RKO (cell line): ENCODE measurements around the gene FXYD1.
A peak's percentile ranks its signal among the peaks of the same experiment; 100 is the strongest.
"Not testable (repeated sequence)": the region's sequence is repeated elsewhere in the genome, so short reads cannot be mapped to it uniquely, and the experiment has no call there.

Source experiments
- DNase-seq: peaks from one replicate; pipeline ENCODE4 v3.0.0-alpha.2; 2016; ENCODE audit warnings: low spot score

FXYD1 gene

DNA sequence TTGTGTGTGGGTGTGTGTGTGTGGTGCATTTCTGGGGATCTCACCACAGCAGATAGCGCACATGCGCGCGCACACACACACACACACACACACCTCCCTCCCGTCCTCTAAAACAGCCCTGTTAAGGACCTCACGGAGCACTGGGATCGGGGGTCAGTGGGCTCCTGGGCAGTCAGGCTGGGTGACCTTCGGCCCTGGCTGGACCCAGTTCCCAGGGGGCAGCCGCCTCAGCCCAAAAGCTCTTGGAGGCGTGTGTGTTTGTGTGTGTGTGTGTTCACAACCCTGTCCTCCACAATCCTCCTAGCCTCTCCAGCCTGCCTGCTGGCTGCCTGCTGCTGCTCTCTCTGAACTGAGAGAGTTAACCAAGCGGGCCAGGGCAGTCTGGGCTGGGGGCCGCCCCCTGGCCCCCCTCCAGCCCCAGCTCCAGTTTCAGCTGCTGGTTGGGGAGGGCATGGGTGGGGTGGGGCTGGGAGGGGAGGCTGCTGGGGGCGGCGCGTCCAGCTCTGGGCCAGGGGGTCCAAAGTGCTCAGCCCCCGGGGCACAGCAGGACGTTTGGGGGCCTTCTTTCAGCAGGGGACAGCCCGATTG, at the start of gene FXYD1:
FXYD1 (plus strand) TSS at position 520 of the 588 bp plus-strand sequence. CDS start 1,256 bp downstream, outside the sequence.
- no peak for DNase-seq

DNA sequence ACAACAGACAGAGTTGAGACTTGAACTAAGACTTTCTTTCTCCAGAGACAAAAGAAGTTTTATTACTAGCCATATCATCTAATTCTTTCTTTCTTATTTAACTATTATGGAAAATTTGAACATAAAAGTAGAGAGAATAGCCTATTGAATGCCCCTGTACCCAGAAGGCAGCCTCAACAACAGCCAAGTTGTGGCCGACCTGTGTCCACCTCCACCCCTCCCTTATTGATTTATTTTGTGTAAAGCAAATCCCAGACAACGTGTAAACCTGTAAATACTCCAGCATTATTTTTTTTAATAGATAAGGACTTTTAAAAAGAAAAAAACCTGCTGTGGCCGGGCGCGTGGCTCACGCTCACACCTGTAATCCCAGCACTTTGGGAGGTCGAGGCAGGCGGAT, 49.1 kb upstream of the FXYD1 start:
- DNase-seq = no peak

DNA sequence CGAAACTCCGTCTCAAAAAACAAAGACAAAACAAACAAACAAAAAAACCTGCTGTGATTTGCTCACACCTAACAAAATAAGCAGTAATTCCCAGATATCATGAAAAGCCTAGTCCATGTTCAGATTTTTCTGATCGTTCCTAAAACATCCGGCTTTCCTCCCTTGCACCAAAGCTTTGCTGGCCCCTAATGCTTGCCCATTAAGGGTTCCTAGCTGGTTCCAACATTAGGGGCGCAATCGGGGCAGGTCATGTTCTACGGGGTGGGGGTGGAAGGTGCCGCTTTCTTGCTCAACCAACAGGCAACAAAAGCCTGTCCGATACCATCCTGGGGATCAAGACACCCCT, 48.5 kb upstream of the FXYD1 start:
- DNase-seq = no peak

DNA sequence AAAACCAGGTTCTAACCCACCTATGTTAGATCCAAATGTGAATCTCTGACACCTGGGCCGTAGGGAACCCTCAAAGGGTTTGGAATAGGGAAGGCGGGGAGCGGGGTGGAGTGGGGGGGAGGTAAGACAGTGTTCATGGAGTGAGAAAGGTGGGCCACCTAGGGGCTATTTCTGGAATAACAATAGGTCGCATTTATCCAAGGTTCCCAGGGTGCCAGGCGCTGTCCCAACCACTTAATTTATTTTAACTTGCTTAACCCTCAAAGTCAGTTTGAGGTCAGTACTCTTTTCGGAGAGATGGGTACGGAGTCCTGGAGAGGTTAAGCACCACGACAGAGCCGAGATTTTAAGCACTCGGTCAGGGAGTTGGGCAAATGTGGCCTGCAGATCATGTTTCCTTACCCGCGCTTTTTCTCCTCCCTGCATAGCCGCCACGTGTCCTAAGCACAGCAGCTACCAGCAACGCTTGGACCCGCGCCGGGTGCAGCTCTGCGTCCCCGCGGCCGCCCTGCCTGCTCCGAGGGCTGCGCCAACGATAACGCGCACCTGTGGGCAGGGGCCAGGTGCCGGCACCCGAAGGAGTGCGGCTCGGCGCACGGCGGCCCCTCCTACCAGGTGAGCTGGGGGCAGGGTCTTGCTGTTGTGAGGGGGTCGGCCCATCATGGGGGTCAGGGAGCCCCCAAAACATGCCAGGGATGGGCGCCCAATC, 48.0 kb upstream of the FXYD1 start:
- peak; percentile 66 for DNase-seq

DNA sequence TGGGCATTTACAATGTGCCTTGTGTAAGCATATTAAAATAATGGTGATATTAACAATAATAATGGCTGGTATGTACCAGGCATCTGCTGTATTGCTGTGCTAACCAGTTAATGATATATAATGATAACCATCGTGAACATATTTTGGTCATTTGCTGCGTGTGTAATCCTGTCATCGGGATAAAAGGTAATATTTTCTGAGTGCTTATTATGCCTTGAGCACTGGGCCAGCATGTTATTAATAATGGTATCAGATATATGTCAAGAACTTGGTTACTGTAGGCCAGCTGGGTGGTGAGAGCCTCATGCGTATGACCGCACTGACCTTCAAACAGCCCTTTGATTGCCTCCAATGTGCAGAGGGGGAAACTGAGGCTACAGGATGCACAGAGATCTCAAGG, 45.2 kb upstream of the FXYD1 start:
- no peak for DNase-seq

DNA sequence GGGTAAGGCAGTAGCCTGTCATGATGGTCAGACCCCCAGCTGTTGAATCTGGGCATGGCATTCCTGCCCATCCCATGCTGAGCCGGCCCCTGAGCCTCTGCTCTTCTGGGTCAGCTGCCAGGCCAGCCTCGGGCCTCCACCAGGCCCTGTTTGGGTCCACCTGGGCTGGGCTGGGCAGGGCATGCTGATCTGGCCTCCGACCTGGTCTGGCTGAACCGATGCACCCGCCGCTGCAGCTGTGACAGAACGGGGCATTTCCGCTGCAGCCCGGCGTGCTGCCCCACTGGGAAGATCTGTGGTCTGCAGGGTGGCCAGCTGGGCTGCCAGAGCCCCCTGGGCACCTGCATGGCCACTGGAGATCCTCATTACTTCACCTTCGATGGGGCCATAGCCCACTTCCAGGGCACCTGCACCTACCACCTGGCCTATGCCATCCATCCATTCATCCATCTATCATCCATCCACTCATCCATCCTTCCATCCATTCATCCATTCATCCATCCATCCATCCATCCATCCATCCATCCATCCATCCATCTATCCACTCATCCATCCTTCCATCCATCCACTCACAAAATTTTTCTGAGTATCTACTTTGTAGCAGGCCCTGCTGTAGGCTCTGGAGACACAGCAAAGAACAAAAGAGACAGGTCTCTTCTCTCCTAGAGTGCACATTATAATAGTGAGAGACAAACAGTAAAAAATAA, 44.5 kb upstream of the FXYD1 start:
- no peak for DNase-seq

DNA sequence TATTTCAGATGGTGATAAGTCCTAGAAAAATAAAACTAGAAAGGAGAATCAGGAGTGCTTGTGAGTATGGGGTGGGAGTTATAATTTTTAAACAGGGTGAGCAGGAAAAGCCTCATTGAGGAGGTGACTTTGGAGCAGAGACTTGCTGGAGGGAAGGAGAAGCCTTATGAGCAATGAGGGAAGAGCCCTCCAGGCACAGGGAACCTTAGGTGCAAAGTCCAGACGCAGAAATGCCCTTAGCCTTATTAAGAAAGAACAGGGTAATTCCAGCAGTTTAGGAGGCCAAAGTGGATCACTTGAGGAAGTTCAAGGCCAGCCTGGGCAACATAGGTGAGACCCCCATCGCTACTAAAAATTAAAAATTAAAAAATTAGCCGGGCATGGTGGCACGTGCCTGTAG, 44.0 kb upstream of the FXYD1 start:
- DNase-seq = no peak

DNA sequence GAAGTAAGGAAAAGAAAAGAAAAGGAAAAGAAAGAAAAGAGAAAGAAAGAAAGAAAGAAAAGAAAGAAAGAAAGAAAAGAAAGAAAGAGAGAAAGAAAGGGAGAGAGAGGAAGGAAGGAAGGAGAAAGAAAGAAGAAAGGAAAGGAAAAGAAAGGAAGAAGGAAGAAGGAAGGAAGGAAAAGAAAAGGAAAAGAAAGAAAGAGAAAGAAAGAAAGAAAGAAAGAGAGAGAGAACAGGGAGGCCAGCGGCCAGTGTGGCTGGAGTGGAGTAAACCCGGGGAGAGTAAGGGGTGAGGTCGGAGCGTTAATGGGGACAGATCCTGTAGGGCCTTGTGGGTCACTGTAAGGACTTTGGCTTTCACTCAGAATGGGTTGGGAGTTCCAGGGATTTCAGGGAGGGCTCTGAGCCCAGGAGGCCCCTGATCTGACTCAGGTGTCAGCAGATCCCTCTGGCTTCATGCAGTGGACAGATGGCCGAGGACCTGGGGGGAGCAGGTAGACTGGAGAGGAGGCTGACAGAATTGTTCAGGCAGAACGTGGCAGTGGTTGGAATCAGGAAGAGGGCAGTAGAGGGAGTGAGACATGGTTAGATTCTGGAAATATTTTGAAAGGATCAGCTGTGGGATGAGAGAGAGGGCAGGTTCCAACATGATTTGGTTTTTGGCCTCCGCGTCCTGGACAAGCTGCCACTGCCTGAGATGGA, 42.8 kb upstream of the FXYD1 start:
- DNase-seq = no peak

DNA sequence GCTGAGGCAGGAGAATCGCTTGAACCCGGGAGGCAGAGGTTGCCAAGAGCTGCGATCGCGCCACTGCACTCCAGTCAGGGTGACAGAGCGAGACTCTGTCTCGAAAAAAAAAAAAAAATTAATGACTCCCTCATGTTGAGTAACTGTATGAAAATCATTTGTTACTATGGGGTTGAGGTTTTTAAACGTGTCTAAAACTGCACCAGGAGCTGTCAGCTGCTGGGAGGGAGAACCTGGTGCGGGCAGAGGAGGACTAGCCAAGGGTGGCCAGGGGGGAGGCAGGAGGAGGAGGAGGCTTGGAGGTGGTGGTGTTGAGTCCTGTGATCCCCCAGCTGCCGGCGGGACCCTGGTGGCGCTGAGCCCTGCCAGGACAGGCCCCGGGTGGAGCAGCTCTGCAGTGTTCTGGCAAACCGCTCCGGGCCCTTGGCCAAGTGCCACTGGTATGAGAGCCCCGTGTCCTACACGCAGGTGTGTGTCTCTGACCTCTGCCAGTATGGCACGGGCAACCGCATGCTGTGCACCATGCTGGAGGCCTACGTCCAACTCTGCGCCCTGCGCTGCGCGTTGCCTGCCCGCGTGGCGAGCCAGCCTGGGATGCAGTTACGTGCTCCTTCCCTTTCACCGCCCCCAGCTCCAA, 40.1 kb upstream of the FXYD1 start:
- no peak for DNase-seq

DNA sequence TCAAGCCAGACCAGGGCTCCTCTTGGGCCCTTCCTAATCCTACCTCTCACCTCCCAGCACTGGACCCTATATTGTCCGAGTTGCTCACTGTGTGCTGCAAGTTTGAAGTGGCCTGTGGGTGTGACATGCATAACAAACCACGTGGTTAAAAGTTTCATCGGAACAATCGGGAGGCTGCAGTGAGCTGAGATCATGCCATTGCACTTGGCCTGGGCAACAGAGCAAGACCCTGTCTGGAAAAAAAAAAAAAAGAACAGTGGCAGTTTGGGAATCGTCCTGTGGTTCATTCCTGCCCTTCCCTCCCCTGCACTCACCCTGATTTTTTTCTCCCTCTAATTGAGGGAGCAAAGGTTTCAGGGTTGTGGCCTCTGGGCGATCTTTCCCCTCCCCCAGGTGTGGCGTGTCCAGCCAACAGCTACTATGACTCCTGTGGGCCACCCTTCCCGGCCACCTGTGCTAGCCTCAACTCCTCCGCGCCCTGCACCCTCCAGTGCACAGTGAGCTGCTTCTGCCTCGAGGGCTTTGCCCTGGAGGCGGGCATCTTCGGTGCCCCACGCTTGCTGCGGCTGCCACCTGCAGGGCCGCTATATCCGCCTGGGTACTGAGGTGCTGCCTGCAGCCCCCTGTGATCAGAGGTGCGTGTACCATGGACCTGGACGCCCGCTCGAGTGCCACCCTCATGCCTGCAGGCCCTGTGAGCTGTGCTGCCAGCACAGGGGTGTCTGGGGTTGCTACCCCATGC, 39.3 kb upstream of the FXYD1 start:
- no peak for DNase-seq

DNA sequence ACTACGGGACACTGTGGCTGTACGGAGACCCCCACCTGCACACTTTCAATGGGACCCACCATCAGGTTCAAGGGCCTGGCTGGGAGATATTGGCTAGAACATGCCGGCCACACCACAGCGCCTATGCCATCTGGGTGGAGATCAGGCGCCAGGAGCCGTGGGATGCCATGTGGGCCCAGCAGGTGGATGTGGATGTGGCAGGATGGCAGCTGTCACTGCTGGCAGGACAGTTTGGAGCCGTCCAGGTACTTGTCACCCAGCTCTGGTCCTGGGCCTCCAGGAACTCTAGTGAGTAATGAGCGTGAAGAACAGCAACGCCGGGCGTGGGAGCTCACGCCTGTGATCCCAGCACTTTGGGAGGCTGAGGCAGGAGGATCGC, 38.7 kb upstream of the FXYD1 start:
- no peak for DNase-seq

DNA sequence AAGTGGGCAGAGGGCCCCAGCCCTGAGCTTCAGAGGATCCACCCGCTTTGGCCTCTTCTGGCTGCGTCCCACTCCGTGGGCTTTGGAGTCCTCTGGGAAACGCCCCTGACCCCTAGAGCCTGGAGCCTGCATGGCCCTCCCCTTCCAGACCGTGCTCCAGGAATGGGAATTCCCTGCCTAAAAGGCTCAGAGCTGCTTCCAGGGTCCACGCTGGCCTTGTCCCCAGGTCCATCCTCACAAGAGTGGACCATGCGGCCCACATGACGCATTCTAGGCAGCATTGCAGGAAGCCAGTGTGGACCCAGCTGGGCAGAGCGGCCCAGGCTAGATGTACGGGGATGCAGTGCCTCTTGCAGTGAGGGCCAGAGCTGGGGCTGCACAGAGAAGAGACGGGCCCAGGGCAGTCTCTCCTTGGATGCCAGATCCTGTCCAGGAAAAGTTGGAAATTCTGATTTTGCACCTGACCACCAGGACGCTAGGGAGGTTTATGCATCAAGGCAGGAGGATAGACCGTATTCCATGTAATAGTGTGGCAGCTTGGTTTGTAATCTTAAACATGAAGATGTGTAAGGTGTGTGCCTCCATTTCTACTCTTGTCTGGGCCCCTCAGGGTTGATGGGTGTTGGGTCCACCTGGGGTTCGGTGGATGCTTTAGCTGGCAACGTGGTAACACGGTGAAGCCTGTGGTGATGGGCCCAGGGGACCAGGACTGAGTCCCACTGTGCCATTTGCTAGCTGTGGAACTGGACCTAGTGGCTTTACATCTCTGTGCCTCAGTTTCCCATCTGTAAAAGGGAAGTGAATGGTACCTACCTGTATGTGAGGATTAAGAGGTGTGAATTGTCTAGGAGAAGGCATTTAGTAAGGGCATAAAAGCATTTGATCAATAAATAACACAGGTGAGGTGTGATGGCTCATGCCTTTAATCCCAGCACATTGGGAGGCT, 37.8 kb upstream of the FXYD1 start:
- DNase-seq = no peak

DNA sequence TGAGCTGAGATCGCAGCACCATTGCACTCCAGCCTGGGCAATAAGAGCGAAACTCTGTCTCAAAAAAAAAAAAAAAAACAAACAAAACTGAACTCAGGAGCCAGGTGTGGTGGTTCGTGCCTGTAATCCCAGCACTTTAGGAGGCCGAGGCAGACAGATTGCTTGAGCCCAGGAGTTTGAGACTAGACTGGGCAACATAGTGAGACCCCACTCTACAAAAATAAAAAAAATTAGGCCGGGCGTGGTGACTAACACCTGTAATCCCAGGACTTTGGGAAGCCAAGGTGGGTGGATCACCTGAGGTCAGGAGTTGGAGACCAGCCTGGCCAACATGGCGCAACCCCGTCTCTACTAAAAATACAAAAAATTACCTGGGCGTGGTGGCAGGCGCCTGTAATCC, 36.7 kb upstream of the FXYD1 start:
- not testable (repeated sequence) for DNase-seq

DNA sequence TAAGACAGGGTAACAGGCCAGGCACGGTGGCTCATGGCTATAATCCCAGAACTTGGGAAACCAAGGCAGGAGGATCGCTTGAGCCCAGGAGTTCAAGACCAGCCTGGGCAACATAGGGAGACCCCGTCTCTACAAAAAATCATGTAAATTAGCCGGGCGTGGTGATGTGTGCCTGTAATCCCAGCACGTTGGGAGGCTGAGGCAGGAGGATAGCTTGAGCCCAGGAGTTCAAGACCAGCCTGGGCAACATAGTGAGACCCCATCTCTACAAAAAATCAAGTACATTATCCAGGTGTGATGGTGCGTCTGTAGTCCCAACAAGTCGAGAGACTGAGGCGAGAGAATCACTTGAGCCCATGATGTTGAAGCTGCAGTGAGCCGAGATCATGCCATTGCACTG, 35.0 kb upstream of the FXYD1 start:
- not testable (repeated sequence) for DNase-seq

DNA sequence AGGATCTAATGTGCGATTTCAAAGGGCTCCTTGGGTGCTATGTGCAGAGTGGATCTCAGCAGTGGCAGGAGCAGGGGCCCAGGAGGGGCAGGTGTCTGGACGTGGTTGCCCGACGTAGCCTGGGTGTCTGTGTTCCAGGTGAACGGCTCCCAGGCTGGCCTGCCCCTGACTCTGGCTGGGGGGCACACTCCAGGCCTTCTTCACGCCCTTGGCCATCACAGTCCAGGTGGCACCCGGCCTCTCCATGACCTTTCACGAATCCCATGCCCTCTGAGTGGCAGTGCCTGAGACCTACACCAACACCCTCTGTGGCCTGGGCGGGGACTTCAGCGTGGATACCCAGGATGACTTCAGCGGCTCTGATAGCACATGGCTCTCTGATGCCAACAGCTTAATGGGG, 34.3 kb upstream of the FXYD1 start:
- DNase-seq = no peak

DNA sequence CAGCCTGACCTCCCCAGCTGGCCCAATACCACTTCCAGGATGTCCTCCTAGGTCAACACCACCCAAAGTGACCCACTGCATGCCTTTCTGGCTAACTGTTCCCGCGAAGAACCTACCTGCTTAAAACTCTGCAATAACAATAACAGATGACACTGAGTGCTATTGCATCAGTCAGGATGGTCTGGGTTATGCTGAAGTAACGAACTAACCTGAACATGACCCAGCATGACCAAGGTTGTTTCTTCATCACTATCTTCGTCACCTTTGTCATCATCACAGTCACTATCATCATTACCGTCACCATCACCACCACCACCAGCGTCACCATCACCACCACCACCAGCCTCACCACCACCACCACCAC, 33.6 kb upstream of the FXYD1 start:
- no peak for DNase-seq

DNA sequence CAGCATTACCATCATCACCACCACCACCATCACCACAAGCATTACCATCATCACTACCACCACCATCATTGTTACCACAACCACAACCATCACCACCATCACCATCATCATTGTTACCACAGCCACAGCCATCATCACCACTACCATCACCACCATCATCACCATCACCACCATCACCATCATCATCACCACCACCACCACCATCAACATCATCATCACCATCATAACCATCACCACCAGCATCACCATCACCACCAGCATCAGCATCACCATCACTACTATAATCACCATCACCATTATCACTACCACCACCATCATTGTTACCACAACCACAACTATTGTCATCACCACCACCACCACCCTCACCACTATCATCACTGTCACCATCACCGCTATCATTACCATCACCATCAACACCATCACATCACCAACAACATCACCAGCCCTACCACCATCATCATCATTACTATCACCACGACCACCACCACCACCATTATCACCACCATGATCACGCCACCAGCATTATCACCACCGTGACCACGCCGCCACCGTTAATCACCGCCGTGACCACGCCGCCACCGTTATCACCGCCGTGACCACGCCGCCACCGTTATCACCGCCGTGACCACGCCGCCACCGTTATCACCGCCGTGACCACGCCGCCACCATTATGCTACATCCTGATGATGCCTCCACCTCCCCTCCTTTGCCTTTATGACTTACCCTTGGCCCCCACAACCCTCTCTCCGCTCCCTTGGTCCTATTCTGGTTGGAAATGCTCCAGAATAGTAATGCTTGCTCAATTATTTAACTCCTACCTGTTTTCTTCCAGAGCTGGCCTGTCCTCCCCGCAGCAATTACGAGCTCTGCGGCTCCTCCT, 33.0 kb upstream of the FXYD1 start:
- DNase-seq = no peak

DNA sequence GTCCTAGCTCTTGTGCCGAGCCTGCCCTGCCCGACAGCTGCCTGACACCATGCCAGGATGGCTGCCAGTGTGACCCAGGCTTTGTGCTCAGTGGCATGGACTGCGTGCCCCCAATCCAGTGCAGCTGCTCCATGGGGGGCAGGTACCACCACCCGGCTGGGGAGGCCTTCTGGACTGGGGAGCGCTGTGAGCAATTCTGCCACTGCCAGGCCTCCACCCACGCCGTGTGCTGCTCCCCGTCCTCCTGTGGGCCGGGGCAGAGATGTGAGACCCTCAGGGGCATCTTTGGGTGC, 32.4 kb upstream of the FXYD1 start:
- no peak for DNase-seq

DNA sequence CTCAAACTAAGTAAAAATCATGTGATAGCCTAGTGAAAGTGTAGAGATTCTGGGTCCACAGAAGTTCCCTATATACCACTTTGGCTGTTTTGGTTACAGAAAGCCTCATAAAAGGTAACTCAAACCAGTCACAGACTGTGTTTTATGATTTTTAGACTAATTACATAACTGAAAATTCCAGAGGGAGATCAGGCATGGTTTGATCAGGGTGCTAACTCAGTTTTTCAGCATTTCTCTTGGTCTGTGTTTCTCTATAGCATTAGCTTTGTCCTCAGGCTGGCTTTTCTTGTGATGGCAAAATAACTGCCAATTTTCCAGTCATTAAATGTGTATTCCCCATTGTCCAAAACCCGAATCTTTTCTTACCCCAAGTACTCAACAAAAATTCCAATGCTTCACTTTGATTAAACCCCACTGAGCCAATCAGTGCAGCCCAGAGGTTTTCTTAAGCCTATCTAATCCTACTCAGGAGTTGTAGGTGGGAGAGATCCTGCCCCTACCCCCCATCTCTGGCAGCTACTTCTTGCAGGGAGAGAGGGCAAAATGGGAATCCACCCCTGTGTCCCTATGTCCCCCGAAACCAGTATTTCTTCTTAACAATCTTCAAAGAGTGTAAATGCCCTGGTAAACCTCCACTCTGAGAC, 31.6 kb upstream of the FXYD1 start:
- no peak for DNase-seq
